ENCODE results near the gene PRKCG.

GRCh38 chr19:53944933-53945332 is 62.9 kb downstream of the PRKCG start:
- TF ChIP-seq POLR2A (IDR thresholded peaks at IDR 0.05; ENCODE audit: low read length) = no peak
- TF ChIP-seq GATA1 (IDR thresholded peaks at IDR 0.05; ENCODE audit: low read depth, low read length) = no peak

All from erythroblast (primary cell).